Measurements from ENCODE around the gene RTP3.

RTP3 gene

GRCh38 chr3:46496746-46497555, 825 bp upstream of the RTP3 start:
- no peak overlapping the region for H3K4me3 ChIP-seq (ENCODE audit: low read depth, low read length)
- POLR2A ChIA-PET: interaction anchor here (0.5 kb wide), 1 partner anchor 10 kb away, joined by 3 read pairs; no protein-coding TSS in a partner anchor
- no peak for DNase-seq (ENCODE audit: low read depth, low spot score)
- CTCF ChIA-PET: interaction anchor here (0.6 to 8.0 kb wide), 8 partner anchors 9 to 1332 kb away, joined by 3 to 81 read pairs (median 4); no protein-coding TSS in a partner anchor
- TF ChIP-seq CTCF (IDR thresholded peaks at IDR 0.05; ENCODE audit: insufficient read depth, low read length, missing control alignments): peak; percentile 24

GRCh38 chr3:46498916-46499519, 1.2 kb downstream of the RTP3 start:
- no peak overlapping the region for H3K4me3 ChIP-seq (ENCODE audit: low read depth, low read length)
- no peak for TF ChIP-seq CTCF (IDR thresholded peaks at IDR 0.05; ENCODE audit: insufficient read depth, low read length, missing control alignments)
- ChIA-PET POLR2A (no interaction called here), CTCF (interaction anchor here (0.7 to 8.0 kb wide), 6 partner anchors 11 to 131 kb away, joined by 3 to 81 read pairs (median 4); no protein-coding TSS in a partner anchor)
- no peak for DNase-seq (ENCODE audit: low read depth, low spot score)

- H3K4me3 ChIP-seq (ENCODE audit: low read depth, low read length): no peak overlapping the region
- no peak for DNase-seq (ENCODE audit: low read depth, low spot score)
- no peak for TF ChIP-seq CTCF (IDR thresholded peaks at IDR 0.05; ENCODE audit: insufficient read depth, low read length, missing control alignments)
- CTCF ChIA-PET: interaction anchor here (0.9 to 8.0 kb wide), 3 partner anchors 8 to 129 kb away, joined by 4 to 81 read pairs (median 13); no protein-coding TSS in a partner anchor
- POLR2A ChIA-PET: no interaction called here
Measured at GRCh38 chr3:46500656-46501635, 3.2 kb downstream of the RTP3 start.

- POLR2A ChIA-PET: no interaction called here
- no peak for DNase-seq (ENCODE audit: low read depth, low spot score)
- CTCF ChIA-PET: interaction anchor here (2.9 to 8.0 kb wide), 2 partner anchors 13 to 128 kb away, joined by 13 to 81 read pairs; no protein-coding TSS in a partner anchor
- no peak overlapping the region for H3K4me3 ChIP-seq (ENCODE audit: low read depth, low read length)
- TF ChIP-seq CTCF (IDR thresholded peaks at IDR 0.05; ENCODE audit: insufficient read depth, low read length, missing control alignments): no peak
Measured at GRCh38 chr3:46501702-46502101, 3.9 kb downstream of the RTP3 start.

- DNase-seq (ENCODE audit: low read depth, low spot score): no peak
- POLR2A ChIA-PET: no interaction called here
- no peak for TF ChIP-seq CTCF (IDR thresholded peaks at IDR 0.05; ENCODE audit: insufficient read depth, low read length, missing control alignments)
- CTCF ChIA-PET: interaction anchor here (0.8 to 8.0 kb wide), 4 partner anchors 9 to 127 kb away, joined by 3 to 81 read pairs (median 10); no protein-coding TSS in a partner anchor
- no peak overlapping the region for H3K4me3 ChIP-seq (ENCODE audit: low read depth, low read length)
Measured at GRCh38 chr3:46503200-46503874, 5.6 kb downstream of the RTP3 start.
